ENCODE measurements around the gene ATXN7L1. TPM values are rescaled to one million over a fixed set of nuclear protein-coding genes. Genes with fewer than 3 reads are reported as not detected.

ATXN7L1 gene
- total and polyA plus RNA-seq, 5 donors from 2014 or later = 25.8 to 78.9 (median 26.8) TPM

DNA sequence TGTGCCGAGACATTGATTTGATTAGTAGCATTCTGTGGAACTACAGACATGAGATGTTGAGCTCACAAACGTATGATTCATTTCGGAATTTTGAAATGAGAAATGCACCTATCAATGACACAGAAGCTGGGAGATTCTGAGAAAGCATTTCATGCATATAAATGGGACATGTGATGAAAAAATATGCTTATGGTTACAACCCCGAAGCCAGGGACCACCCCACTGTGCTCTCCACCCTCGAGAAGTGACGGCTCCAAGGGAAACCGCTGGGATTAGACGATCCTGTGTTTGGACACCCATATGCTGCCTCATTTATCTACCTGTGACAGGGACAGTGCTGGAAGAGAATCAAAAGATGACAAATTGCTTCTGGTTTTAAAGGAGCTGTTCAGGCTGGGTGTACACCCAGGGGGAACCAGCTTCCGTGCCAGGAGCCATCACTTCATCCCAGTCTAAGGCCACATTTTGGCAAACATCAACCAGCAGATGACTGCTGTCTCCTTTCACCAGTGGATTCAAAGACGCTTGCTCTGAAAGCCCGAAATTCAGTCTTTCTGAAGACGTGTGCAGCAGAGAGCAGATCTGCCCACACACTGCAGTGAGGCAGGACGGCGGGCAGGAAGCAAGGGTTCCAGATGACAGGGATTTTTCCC, 109.9 kb downstream of the ATXN7L1 start:
- Mint-ChIP-seq H3K9me3 (no peaks in the 10 kb centered on the region), H3K27me3 (no peaks in the 10 kb centered on the region), H3K27ac (peak overlapping the region; percentile 32 to 90 (median 38)), H3K4me3 (no peak overlapping the region), H3K36me3 (peaks cover 6% of the 10 kb centered on the region), H3K4me1 (peaks cover 34 to 78% (median 53%) of the 10 kb centered on the region in 4 donors)
- no peak for ATAC-seq (ENCODE audit: low read depth in 2 of 2)
- Histone ChIP-seq H3K27me3 (ENCODE audit: control insufficient read depth, insufficient read depth, low read length) (no peaks in the 10 kb centered on the region), H3K27ac (ENCODE audit: insufficient read depth, low read length, poor library complexity, severe bottlenecking) (no peak overlapping the region), H3K4me1 (ENCODE audit: control insufficient read depth, insufficient read depth, low read length, poor library complexity, severe bottlenecking) (peaks cover 25% of the 10 kb centered on the region), H3K36me3 (ENCODE audit: control insufficient read depth, insufficient read depth, low read length) (peaks cover 6% of the 10 kb centered on the region), H3K9me3 (ENCODE audit: control insufficient read depth in 2 of 2, low read length in 2 of 2) (no peaks in the 10 kb centered on the region), H3K4me3 (ENCODE audit: low read depth, low read length) (no peak overlapping the region)
- peak in 1 of 3 donors; percentile 7 for DNase-seq

DNA sequence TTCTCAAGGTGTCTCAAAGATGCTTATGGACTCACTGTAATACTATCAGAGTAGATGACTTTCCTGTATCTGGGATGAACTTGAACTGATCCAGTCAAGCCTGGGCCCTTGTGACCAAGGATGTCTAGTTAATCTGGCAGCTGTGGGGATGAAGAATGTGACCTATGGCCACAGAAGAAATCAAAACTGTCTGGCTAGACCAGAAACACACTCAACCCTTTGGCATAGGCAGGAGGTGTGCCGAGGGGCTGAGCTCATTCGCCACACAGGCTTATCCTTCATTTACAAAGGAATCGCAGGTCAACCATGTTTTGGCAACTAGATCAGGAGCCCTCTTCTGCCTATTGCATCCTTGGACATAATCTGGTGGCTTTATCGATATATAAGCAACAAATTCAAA, 110.6 kb downstream of the ATXN7L1 start:
- H3K4me3 ChIP-seq (ENCODE audit: low read depth, low read length) = no peak overlapping the region
- no peak overlapping the region for H3K27ac ChIP-seq (ENCODE audit: insufficient read depth, low read length, poor library complexity, severe bottlenecking)
- Mint-ChIP-seq H3K27me3 (no peaks in the 10 kb centered on the region), H3K27ac (no peak overlapping the region), H3K4me3 (no peak overlapping the region), H3K36me3 (peaks cover 6% of the 10 kb centered on the region), H3K9me3 (no peaks in the 10 kb centered on the region), H3K4me1 (peaks cover 38 to 85% (median 57%) of the 10 kb centered on the region in 4 donors)
- DNase-seq = no peak
- H3K9me3 ChIP-seq (ENCODE audit: control insufficient read depth in 2 of 2, low read length in 2 of 2) = no peaks in the 10 kb centered on the region
- ATAC-seq (ENCODE audit: low read depth in 2 of 2) = no peak
- peaks cover 6% of the 10 kb centered on the region for H3K36me3 ChIP-seq (ENCODE audit: control insufficient read depth, insufficient read depth, low read length)
- peaks cover 32% of the 10 kb centered on the region for H3K4me1 ChIP-seq (ENCODE audit: control insufficient read depth, insufficient read depth, low read length, poor library complexity, severe bottlenecking)
- no peaks in the 10 kb centered on the region for H3K27me3 ChIP-seq (ENCODE audit: control insufficient read depth, insufficient read depth, low read length)

DNA sequence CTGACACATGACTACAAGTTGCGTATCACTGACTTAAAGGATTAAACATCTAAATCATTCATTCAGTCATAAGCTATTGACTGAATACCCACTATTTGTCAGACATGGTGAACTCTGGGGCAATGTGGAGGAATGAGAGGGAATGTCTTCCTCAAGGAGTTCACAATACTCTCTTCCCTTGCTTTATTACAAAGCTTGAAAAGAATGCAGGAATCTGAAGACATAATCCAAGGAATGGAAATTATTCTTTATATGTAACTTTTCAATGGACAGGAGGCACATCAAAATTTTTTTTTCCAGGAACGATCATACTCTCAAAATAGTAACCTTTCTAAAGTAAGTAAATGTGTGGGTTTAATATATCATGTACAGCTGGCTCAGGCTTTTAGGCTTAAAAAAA, 111.9 kb downstream of the ATXN7L1 start:
- no peaks in the 10 kb centered on the region for H3K9me3 ChIP-seq (ENCODE audit: control insufficient read depth in 2 of 2, low read length in 2 of 2)
- H3K27ac Mint-ChIP-seq = peak overlapping the region in 1 of 3 donors; percentile 44
- no peak for ATAC-seq (ENCODE audit: low read depth in 2 of 2)

DNA sequence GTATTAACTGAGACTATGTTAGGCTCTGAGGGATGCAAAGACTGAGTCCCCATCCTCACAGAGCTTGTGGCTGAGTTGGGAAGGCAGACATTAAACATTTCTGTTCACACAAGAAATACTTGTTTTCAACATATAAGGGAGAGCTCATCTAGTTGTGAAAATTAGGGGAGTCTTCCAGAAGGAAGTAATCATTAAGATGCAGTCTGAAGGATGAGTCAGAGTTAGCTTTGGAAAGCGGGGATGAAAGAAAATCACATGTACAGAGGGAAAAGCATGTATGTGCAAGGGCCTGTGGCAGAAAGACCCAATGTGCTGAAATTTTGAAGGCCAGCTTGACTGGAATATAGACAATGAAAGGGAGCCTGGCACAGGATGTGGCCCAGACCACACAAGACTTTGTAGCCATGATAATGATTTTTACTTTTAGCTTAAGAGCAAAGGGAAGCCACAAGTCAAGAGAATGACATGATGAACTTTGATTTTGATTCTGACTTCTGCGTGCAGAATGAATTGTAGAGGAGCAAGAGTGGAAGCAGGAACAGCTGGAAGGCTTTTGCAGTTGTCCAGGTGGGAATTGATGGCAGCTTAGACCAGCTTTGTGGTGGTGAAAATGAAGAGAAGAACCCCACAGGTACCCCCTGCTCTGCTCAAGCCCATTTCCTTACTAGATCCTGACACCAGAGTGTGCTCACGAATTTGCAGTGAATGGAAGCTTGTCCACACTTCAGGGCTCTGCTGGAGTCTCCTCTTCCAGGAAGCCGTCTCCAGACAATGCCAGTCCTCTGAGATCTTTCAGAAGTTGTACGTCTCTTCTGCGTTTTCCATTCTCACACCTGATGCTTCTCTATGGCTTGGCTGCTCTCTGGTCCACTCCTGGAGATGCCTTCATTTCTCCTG, 115.6 kb downstream of the ATXN7L1 start:
- Mint-ChIP-seq H3K9me3 (no peaks in the 10 kb centered on the region), H3K27ac (peak overlapping the region; percentile 67 to 91 (median 86)), H3K27me3 (no peaks in the 10 kb centered on the region), H3K4me1 (peaks cover 38 to 67% (median 51%) of the 10 kb centered on the region in 4 donors), H3K36me3 (peaks cover 4% of the 10 kb centered on the region), H3K4me3 (peak overlapping the region; percentile 12 to 44 (median 32))
- DNase-seq (peak in 2 of 3 donors; percentile 63 to 71), ATAC-seq (ENCODE audit: low read depth in 2 of 2) (peak; percentile 85 to 89)
- Histone ChIP-seq H3K27ac (ENCODE audit: insufficient read depth, low read length, poor library complexity, severe bottlenecking) (peak overlapping the region; percentile 17), H3K36me3 (ENCODE audit: control insufficient read depth, insufficient read depth, low read length) (no peaks in the 10 kb centered on the region), H3K4me3 (ENCODE audit: low read depth, low read length) (peak overlapping the region; percentile 58), H3K4me1 (ENCODE audit: control insufficient read depth, insufficient read depth, low read length, poor library complexity, severe bottlenecking) (peaks cover 39% of the 10 kb centered on the region), H3K9me3 (ENCODE audit: control insufficient read depth in 2 of 2, low read length in 2 of 2) (no peaks in the 10 kb centered on the region), H3K27me3 (ENCODE audit: control insufficient read depth, insufficient read depth, low read length) (no peaks in the 10 kb centered on the region)

More for the DNA sequence above, 111.9 kb downstream of the ATXN7L1 start:
- peak overlapping the region in 1 of 4 donors; percentile 36 for H3K4me3 Mint-ChIP-seq
- no peaks in the 10 kb centered on the region for H3K27me3 Mint-ChIP-seq
- peaks cover 5% of the 10 kb centered on the region for H3K36me3 ChIP-seq (ENCODE audit: control insufficient read depth, insufficient read depth, low read length)
- H3K27me3 ChIP-seq (ENCODE audit: control insufficient read depth, insufficient read depth, low read length) = no peaks in the 10 kb centered on the region
- H3K9me3 Mint-ChIP-seq = no peaks in the 10 kb centered on the region
- peaks cover 41 to 85% (median 60%) of the 10 kb centered on the region in 4 donors for H3K4me1 Mint-ChIP-seq
- DNase-seq = no peak
- peaks cover 37% of the 10 kb centered on the region for H3K4me1 ChIP-seq (ENCODE audit: control insufficient read depth, insufficient read depth, low read length, poor library complexity, severe bottlenecking)
- H3K27ac ChIP-seq (ENCODE audit: insufficient read depth, low read length, poor library complexity, severe bottlenecking) = no peak overlapping the region
- peaks cover 6% of the 10 kb centered on the region for H3K36me3 Mint-ChIP-seq
- H3K4me3 ChIP-seq (ENCODE audit: low read depth, low read length) = no peak overlapping the region

DNA sequence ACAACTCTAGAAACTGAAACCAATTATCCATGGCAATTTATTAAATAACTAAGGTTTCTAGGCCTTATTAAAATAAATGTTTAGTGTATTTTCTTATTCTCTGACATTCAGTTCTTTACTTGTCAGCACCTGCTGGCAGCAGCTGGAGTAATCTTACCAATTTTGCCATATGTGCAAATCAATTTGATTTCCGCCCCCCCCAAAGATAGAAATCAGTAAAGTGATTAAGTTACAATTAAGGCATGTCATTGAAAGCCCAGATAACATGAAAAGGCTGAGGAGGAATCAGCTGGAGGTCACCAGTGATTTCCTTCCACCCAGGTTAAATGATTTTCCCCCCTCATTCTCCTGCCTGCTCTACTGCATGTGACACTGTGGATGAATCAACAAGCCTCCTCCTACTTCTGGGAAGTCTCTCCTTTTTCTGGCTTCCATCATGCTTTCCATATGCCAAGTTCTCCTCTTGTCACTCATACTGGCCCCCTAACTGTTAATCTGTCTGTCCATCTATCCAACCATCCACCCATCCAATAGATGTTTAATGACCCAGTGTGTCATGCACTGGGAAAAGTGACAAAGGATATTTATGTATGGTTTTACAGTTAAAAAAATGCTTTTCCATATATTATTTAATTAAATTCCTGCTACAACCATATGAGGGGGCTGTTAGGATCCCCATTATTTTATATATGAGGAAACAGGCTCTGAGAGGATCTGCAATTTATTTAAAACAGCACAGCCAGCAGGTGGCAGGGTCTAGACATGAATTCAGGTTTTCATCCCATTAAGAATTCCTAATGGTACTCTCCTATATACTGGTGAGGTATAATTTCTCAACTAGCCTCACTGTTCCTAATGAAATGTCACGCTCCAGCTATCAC, 116.5 kb downstream of the ATXN7L1 start:
- H3K4me3 Mint-ChIP-seq = peak overlapping the region in 1 of 4 donors; percentile 28
- H3K4me1 ChIP-seq (ENCODE audit: control insufficient read depth, insufficient read depth, low read length, poor library complexity, severe bottlenecking) = peaks cover 32% of the 10 kb centered on the region
- no peak overlapping the region for H3K4me3 ChIP-seq (ENCODE audit: low read depth, low read length)
- H3K4me1 Mint-ChIP-seq = peaks cover 33 to 61% (median 49%) of the 10 kb centered on the region in 4 donors
- peaks cover 8% of the 10 kb centered on the region for H3K36me3 Mint-ChIP-seq
- ATAC-seq (ENCODE audit: low read depth in 2 of 2) (no peak), DNase-seq (peak in 2 of 3 donors; percentile 16 to 48)
- H3K9me3 ChIP-seq (ENCODE audit: control insufficient read depth in 2 of 2, low read length in 2 of 2) = no peaks in the 10 kb centered on the region
- H3K27me3 ChIP-seq (ENCODE audit: control insufficient read depth, insufficient read depth, low read length) = no peaks in the 10 kb centered on the region
- H3K27ac ChIP-seq (ENCODE audit: insufficient read depth, low read length, poor library complexity, severe bottlenecking) = no peak overlapping the region
- H3K27me3 Mint-ChIP-seq = no peaks in the 10 kb centered on the region
- H3K36me3 ChIP-seq (ENCODE audit: control insufficient read depth, insufficient read depth, low read length) = no peaks in the 10 kb centered on the region
- no peaks in the 10 kb centered on the region for H3K9me3 Mint-ChIP-seq
- peak overlapping the region; percentile 86 to 91 (median 88) for H3K27ac Mint-ChIP-seq

DNA sequence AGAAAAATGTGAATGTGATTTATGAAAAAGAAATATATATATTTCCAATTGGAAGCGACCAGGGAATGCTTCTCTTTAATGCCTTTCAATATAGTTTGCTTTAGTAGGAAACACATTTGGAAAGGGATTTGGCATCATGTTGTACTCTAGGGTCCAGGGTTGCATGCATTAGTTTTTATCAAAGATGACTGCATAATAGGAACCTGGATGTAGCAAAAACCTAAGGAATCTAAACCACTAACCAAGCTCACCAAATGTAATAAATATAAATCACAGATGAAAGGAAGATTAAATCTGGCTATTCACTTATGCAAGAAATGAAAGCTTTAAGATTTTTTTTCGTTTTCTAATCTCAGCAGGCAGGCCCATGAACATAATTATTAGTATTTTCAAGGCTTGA, 120.0 kb downstream of the ATXN7L1 start:
- H3K27ac ChIP-seq (ENCODE audit: insufficient read depth, low read length, poor library complexity, severe bottlenecking) = no peak overlapping the region
- Mint-ChIP-seq H3K36me3 (peaks cover 19% of the 10 kb centered on the region), H3K27ac (peak overlapping the region in 1 of 3 donors; percentile 39), H3K4me3 (no peak overlapping the region), H3K9me3 (no peaks in the 10 kb centered on the region), H3K4me1 (peaks cover 18 to 40% (median 29%) of the 10 kb centered on the region in 4 donors), H3K27me3 (no peaks in the 10 kb centered on the region)
- H3K36me3 ChIP-seq (ENCODE audit: control insufficient read depth, insufficient read depth, low read length) = peaks cover 4% of the 10 kb centered on the region
- no peaks in the 10 kb centered on the region for H3K27me3 ChIP-seq (ENCODE audit: control insufficient read depth, insufficient read depth, low read length)
- H3K4me3 ChIP-seq (ENCODE audit: low read depth, low read length) = no peak overlapping the region
- no peak for ATAC-seq (ENCODE audit: low read depth in 2 of 2)
- H3K9me3 ChIP-seq (ENCODE audit: control insufficient read depth in 2 of 2, low read length in 2 of 2) = no peaks in the 10 kb centered on the region
- H3K4me1 ChIP-seq (ENCODE audit: control insufficient read depth, insufficient read depth, low read length, poor library complexity, severe bottlenecking) = peaks cover 21% of the 10 kb centered on the region
- DNase-seq = no peak

DNA sequence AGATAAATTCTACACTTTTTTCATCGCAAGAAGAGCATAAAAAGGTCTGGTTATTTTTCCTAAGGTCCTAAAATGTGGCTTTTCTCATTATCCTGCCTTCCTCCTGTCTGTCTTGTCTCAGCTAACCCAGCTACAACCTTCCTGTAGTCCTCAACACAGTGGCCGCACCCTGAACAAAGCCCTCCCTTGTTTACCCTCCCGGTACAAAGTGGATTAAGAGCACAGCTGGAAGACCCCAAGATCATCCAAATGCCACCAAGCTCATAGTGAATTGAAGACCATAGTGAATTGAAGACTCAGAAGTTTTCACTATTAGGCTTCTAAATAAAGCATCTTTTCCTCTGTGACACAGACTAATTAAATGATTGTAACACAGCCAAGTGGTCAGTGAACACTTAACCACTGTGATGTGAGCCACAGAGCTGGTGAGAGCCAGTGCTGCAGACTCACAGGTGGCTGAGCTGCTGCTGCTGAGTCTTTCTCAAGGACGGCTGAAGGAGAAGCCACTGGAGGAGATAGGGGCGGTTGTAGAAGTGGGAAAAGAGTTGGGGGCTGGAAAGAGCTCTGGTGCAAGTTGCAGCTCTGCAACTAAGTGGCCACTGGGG, 123.6 kb downstream of the ATXN7L1 start:
- DNase-seq (no peak), ATAC-seq (ENCODE audit: low read depth in 2 of 2) (no peak)
- H3K9me3 ChIP-seq (ENCODE audit: control insufficient read depth in 2 of 2, low read length in 2 of 2) = no peaks in the 10 kb centered on the region
- H3K36me3 ChIP-seq (ENCODE audit: control insufficient read depth, insufficient read depth, low read length) = peaks cover 20% of the 10 kb centered on the region
- H3K27me3 ChIP-seq (ENCODE audit: control insufficient read depth, insufficient read depth, low read length) = no peaks in the 10 kb centered on the region
- H3K4me1 ChIP-seq (ENCODE audit: control insufficient read depth, insufficient read depth, low read length, poor library complexity, severe bottlenecking) = no peaks in the 10 kb centered on the region
- peak overlapping the region; percentile 14 to 29 (median 21) for H3K27ac Mint-ChIP-seq
- no peak overlapping the region for H3K4me3 ChIP-seq (ENCODE audit: low read depth, low read length)
- peaks cover 5 to 20% (median 8%) of the 10 kb centered on the region in 4 donors for H3K4me1 Mint-ChIP-seq
- H3K27ac ChIP-seq (ENCODE audit: insufficient read depth, low read length, poor library complexity, severe bottlenecking) = no peak overlapping the region
- H3K9me3 Mint-ChIP-seq = no peaks in the 10 kb centered on the region
- H3K27me3 Mint-ChIP-seq = no peaks in the 10 kb centered on the region
- peaks cover 25% of the 10 kb centered on the region for H3K36me3 Mint-ChIP-seq
- no peak overlapping the region for H3K4me3 Mint-ChIP-seq

All from CD4-positive, CD25-positive, alpha-beta regulatory T cell (primary cell).